ENCODE data around the gene SANBR. TPM values are rescaled to one million over a fixed set of nuclear protein-coding genes. Genes with fewer than 3 reads are reported as not detected.

SANBR gene
- 10 to 100 TPM in 1 of 4 donors, 1 to 10 TPM in 3; 5.3 to 16.3 (median 7.8) TPM for total RNA-seq

- H3K4me1 ChIP-seq, result peaks cover 0 to 9% of the 10 kb centered on the region in 2 donors
- peaks cover 3 to 4% of the 10 kb centered on the region in 2 donors for H3K36me3 ChIP-seq
- no peaks in the 10 kb centered on the region for H3K9me3 ChIP-seq
- intact Hi-C loops (cut with DNase I), result loop anchor here (10.0 kb wide), 1 partner anchor 79 kb away; no protein-coding TSS in a partner anchor
- no peaks in the 10 kb centered on the region for H3K27me3 ChIP-seq
- DNase-seq, result peak; percentile 86 to 88
- 1 to 4% methylated on average over 15 to 43 of the region's 112 CpGs for WGBS, 2 donors
- peak in 1 of 6 experiments; percentile 6 for TF ChIP-seq CTCF (IDR thresholded peaks at IDR 0.05)
- TF ChIP-seq POLR2A (IDR thresholded peaks at IDR 0.05), result peak in 1 of 2 donors; percentile 72
- H3K4me3 ChIP-seq (replicated peaks in 1 of 3), result peak within 1 kb of the TSS; percentile 76 to 91 (median 89)
- peak within 1 kb of the TSS in 2 of 3 donors; percentile 62 to 71 for H3K27ac ChIP-seq
Measured at GRCh38 chr2:61065714-61066709, at the start of gene SANBR. SANBR (plus strand) TSS chr2:61065871; CDS start chr2:61070351, 4,480 bp downstream.

GRCh38 chr2:61015976-61016375 lies 49.7 kb upstream of the SANBR start:
- intact Hi-C loops (cut with DNase I), result no loop called here
- WGBS, 2 donors, result 18 to 20% methylated on average over 2 of the region's 2 CpGs
- H3K27ac ChIP-seq, result peak overlapping the region; percentile 83 to 95 (median 95)

GRCh38 chr2:61016392-61017002 lies 49.2 kb upstream of the SANBR start:
- intact Hi-C loops (cut with DNase I), result no loop called here
- Histone ChIP-seq H3K36me3 (no peaks in the 10 kb centered on the region), H3K9me3 (no peaks in the 10 kb centered on the region), H3K27ac (peak overlapping the region; percentile 83 to 95 (median 95)), H3K4me3 (replicated peaks in 1 of 3) (peak overlapping the region; percentile 70 to 93 (median 90)), H3K4me1 (peaks cover 31 to 42% of the 10 kb centered on the region in 2 donors), H3K27me3 (no peaks in the 10 kb centered on the region)
- no peak for TF ChIP-seq POLR2A (IDR thresholded peaks at IDR 0.05)
- TF ChIP-seq CTCF (IDR thresholded peaks at IDR 0.05), result no peak
- WGBS, 2 donors, result 1 to 2% methylated on average over 16 of the region's 16 CpGs
- peak in 1 of 2 donors; percentile 15 for DNase-seq

More at GRCh38 chr2:61015976-61016375, 49.7 kb upstream of the SANBR start:
- peaks cover 31 to 42% of the 10 kb centered on the region in 2 donors for H3K4me1 ChIP-seq
- TF ChIP-seq CTCF (IDR thresholded peaks at IDR 0.05) (no peak), POLR2A (IDR thresholded peaks at IDR 0.05) (no peak)
- H3K4me3 ChIP-seq (replicated peaks in 1 of 3), result peak overlapping the region in 2 of 3 donors; percentile 70 to 93
- no peaks in the 10 kb centered on the region for H3K27me3 ChIP-seq
- DNase-seq, result no peak
- H3K36me3 ChIP-seq, result no peaks in the 10 kb centered on the region
- no peaks in the 10 kb centered on the region for H3K9me3 ChIP-seq

- peak overlapping the region; percentile 83 to 95 (median 95) for H3K27ac ChIP-seq
- intact Hi-C loops (cut with DNase I), result no loop called here
- H3K27me3 ChIP-seq, result no peaks in the 10 kb centered on the region
- DNase-seq, result peak; percentile 82 to 83
- 1% methylated on average over 16 to 27 of the region's 27 CpGs for WGBS, 2 donors
- peak overlapping the region; percentile 70 to 93 (median 90) for H3K4me3 ChIP-seq (replicated peaks in 1 of 3)
- TF ChIP-seq CTCF (IDR thresholded peaks at IDR 0.05) (no peak), POLR2A (IDR thresholded peaks at IDR 0.05) (peak; percentile 58 to 72)
- peaks cover 31 to 39% of the 10 kb centered on the region in 2 donors for H3K4me1 ChIP-seq
- H3K36me3 ChIP-seq, result no peaks in the 10 kb centered on the region
- H3K9me3 ChIP-seq, result no peaks in the 10 kb centered on the region
Measured at GRCh38 chr2:61017003-61017555, 48.6 kb upstream of the SANBR start.

Measured in thyroid gland (tissue), 4 donors.